Right cardiac atrium (tissue), 5 donors: ENCODE measurements around the gene CLIP1. TPM values are rescaled to one million over a fixed set of nuclear protein-coding genes. Genes with fewer than 3 reads are reported as not detected.
A peak's percentile ranks its signal among the peaks of the same experiment; 100 is the strongest.
"Not testable (repeated sequence)": the region's sequence is repeated elsewhere in the genome, so short reads cannot be mapped to it uniquely, and the experiment has no call there.

Source experiments
- ATAC-seq, 2 donors: fragments of 200-7000 bp; cut with Tn5 transposase; one replicate each; pipeline versions ENCODE4 v1.8.0 to v1.9.1; 2020; ENCODE audit warnings: moderate library complexity in 2 of 2, mild to moderate bottlenecking in 1 of 2
- DNase-seq, 3 donors: peaks; one replicate each; pipeline ENCODE4 v3.0.0-alpha.2; 2020
- H3K27ac ChIP-seq: one replicate; pipeline ENCODE4 v1.5.1; 2013; ENCODE audit warnings: mild to moderate bottlenecking, low read length, control low read depth, moderate library complexity
- H3K27me3 ChIP-seq: one replicate; pipeline ENCODE4 v1.6.1; 2013; ENCODE audit not compliant: control insufficient read depth, insufficient read depth
- H3K4me1 ChIP-seq: one replicate; pipeline ENCODE4 v1.6.1; 2013; ENCODE audit warnings: low read length; ENCODE audit not compliant: control insufficient read depth, insufficient read depth
- H3K4me3 ChIP-seq: one replicate; pipeline ENCODE4 v1.5.1; 2013; ENCODE audit warnings: low read length, control low read depth
- H3K9me3 ChIP-seq: one replicate; pipeline ENCODE4 v1.6.1; 2013; ENCODE audit warnings: low read length; ENCODE audit not compliant: control insufficient read depth
- WGBS: extraction: QIAGEN DNeasy Blood & Tissue Kit; methylation state at CpG from one replicate; pipeline ENCODE4 v1.1.7; 2013; 5-methylcytosine and 5-hydroxymethylcytosine counted together
- intact Hi-C, 4 donors: fragments of 100-400 bp; cut with DNase I; formaldehyde crosslinking; loops; one replicate each; pipeline versions ENCODE4 v1.11.0 to v1.14.0; 2022 to 2023
- polyA plus RNA-seq: library from polyadenylated mRNA; stranded (reverse); fragments of 200-250 nt; gene quantifications from one replicate; pipeline ENCODE4 v1.2.3, GENCODE V29; 2013
- total RNA-seq, 4 donors: library from RNA; stranded (reverse); fragmentation: NEBNext Ultra II Directional; extraction: Animal tissue kit (Norgen Biotek cat#: 25700); gene quantifications; one replicate each; pipeline ENCODE4 v1.2.1, GENCODE V29; 2021
- donor health status: healthy with polysubstance abuse.
- donor health status: DM: no; HTN: yes; CAD: no.
- donor health status: DM: no; HTN: no; CAD: no.
- donor health status: DM: no; HTN: yes; CAD: no; lungs with severe emphysema.
- donor health status: DM: yes; HTN: yes; CAD: no.

Gene CLIP1
- total and polyA plus RNA-seq, 5 donors = 43.7 to 131 (median 119) TPM

- no peak overlapping the region for H3K4me3 ChIP-seq
- intact Hi-C loops = no loop called here
- no peak for ATAC-seq
- H3K9me3 ChIP-seq = no peaks in the 10 kb centered on the region
- WGBS = 95% methylated on average over 17 of the region's 17 CpGs
- no peaks in the 10 kb centered on the region for H3K4me1 ChIP-seq
- H3K27me3 ChIP-seq = no peaks in the 10 kb centered on the region
- H3K27ac ChIP-seq = no peak overlapping the region
- DNase-seq = no peak
Observed at GRCh38 chr12:122458105-122459035, 35.9 kb upstream of the CLIP1 start.

- Histone ChIP-seq H3K4me3 (no peak overlapping the region), H3K9me3 (no peaks in the 10 kb centered on the region), H3K27me3 (no peaks in the 10 kb centered on the region), H3K4me1 (no peaks in the 10 kb centered on the region), H3K27ac (no peak overlapping the region)
- ATAC-seq (no peak), DNase-seq (no peak)
- intact Hi-C loops = no loop called here
- WGBS = 57% methylated on average over 2 of the region's 2 CpGs
Observed at GRCh38 chr12:122457627-122458026, 35.2 kb upstream of the CLIP1 start.

- no peaks in the 10 kb centered on the region for H3K9me3 ChIP-seq
- H3K4me1 ChIP-seq = no peaks in the 10 kb centered on the region
- DNase-seq (no peak), ATAC-seq (no peak)
- no peak overlapping the region for H3K27ac ChIP-seq
- H3K27me3 ChIP-seq = no peaks in the 10 kb centered on the region
- intact Hi-C loops = no loop called here
- H3K4me3 ChIP-seq = no peak overlapping the region
- WGBS = 70% methylated on average over 6 of the region's 6 CpGs
Observed at GRCh38 chr12:122454739-122455138, 32.3 kb upstream of the CLIP1 start.

GRCh38 chr12:122454250-122454721 is 31.8 kb upstream of the CLIP1 start:
- no peaks in the 10 kb centered on the region for H3K27me3 ChIP-seq
- WGBS = 83% methylated on average over 12 of the region's 12 CpGs
- intact Hi-C loops = no loop called here
- H3K9me3 ChIP-seq = no peaks in the 10 kb centered on the region
- no peaks in the 10 kb centered on the region for H3K4me1 ChIP-seq
- no peak for ATAC-seq
- no peak for DNase-seq
- no peak overlapping the region for H3K27ac ChIP-seq
- no peak overlapping the region for H3K4me3 ChIP-seq

GRCh38 chr12:122452701-122453285 is 30.3 kb upstream of the CLIP1 start:
- intact Hi-C loops = no loop called here
- DNase-seq (no peak), ATAC-seq (no peak)
- Histone ChIP-seq H3K27ac (no peak overlapping the region), H3K27me3 (no peaks in the 10 kb centered on the region), H3K9me3 (no peaks in the 10 kb centered on the region), H3K4me3 (no peak overlapping the region), H3K4me1 (no peaks in the 10 kb centered on the region)
- WGBS = 83% methylated on average over 11 of the region's 11 CpGs

- WGBS = 95% methylated on average over 2 of the region's 2 CpGs
- ATAC-seq (no peak), DNase-seq (no peak)
- intact Hi-C loops = no loop called here
- no peak overlapping the region for H3K4me3 ChIP-seq
- no peak overlapping the region for H3K27ac ChIP-seq
- no peaks in the 10 kb centered on the region for H3K27me3 ChIP-seq
- no peaks in the 10 kb centered on the region for H3K9me3 ChIP-seq
- no peaks in the 10 kb centered on the region for H3K4me1 ChIP-seq
Observed at GRCh38 chr12:122449317-122449716, 26.8 kb upstream of the CLIP1 start.

- H3K27ac ChIP-seq, H3K4me3 ChIP-seq, H3K9me3 ChIP-seq, intact Hi-C loops, H3K4me1 ChIP-seq, H3K27me3 ChIP-seq, ATAC-seq, DNase-seq: not testable (repeated sequence)
- WGBS = 96% methylated on average over 3 of the region's 3 CpGs
Observed at GRCh38 chr12:122447825-122448224, 25.4 kb upstream of the CLIP1 start.

GRCh38 chr12:122446390-122446789 is 23.9 kb upstream of the CLIP1 start:
- H3K9me3 ChIP-seq, DNase-seq, H3K4me3 ChIP-seq, ATAC-seq, H3K27me3 ChIP-seq, H3K27ac ChIP-seq, H3K4me1 ChIP-seq, intact Hi-C loops: not testable (repeated sequence)
- WGBS = 81% methylated on average over 6 of the region's 6 CpGs

- H3K4me3 ChIP-seq, H3K27ac ChIP-seq, H3K27me3 ChIP-seq, intact Hi-C loops, ATAC-seq, DNase-seq, H3K9me3 ChIP-seq, H3K4me1 ChIP-seq: not testable (repeated sequence)
- WGBS = 85% methylated on average over 5 of the region's 5 CpGs
Observed at GRCh38 chr12:122444071-122444470, 21.6 kb upstream of the CLIP1 start.

- H3K4me1 ChIP-seq, H3K4me3 ChIP-seq, H3K27ac ChIP-seq, intact Hi-C loops, H3K27me3 ChIP-seq, DNase-seq, ATAC-seq, H3K9me3 ChIP-seq: not testable (repeated sequence)
- WGBS = 96% methylated on average over 8 of the region's 8 CpGs
Observed at GRCh38 chr12:122438822-122439221, 16.4 kb upstream of the CLIP1 start.

- no peak overlapping the region for H3K27ac ChIP-seq
- peak; percentile 77 to 85 (median 82) for DNase-seq
- H3K9me3 ChIP-seq = no peaks in the 10 kb centered on the region
- H3K4me3 ChIP-seq = no peak overlapping the region
- H3K27me3 ChIP-seq = no peaks in the 10 kb centered on the region
- WGBS = 54% methylated on average over 8 of the region's 8 CpGs
- intact Hi-C loops = no loop called here
- peak; percentile 91 to 92 for ATAC-seq
- no peaks in the 10 kb centered on the region for H3K4me1 ChIP-seq
Observed at GRCh38 chr12:122437656-122438121, 15.2 kb upstream of the CLIP1 start.
